AG04449 (cell line): ENCODE data around the gene MAST3.

ENCODE experiments used
- CTCF ChIA-PET: fragments of 350-600 bp; formaldehyde crosslinking; extraction: SDS; loops from one replicate; lab custom pipeline; 2021; ENCODE audit warnings: antibody characterized with exemption; lab: Yijun Ruan, JAX
- POLR2A ChIA-PET: fragments of 400-600, 350-600 bp; formaldehyde crosslinking; extraction: SDS; loops from one replicate; lab custom pipeline; 2020; ENCODE audit warnings: antibody characterized with exemption, inconsistent platforms; lab: Yijun Ruan, JAX
- DNase-seq: peaks from one replicate; pipeline ENCODE4 v3.0.0-alpha.2; 2010; ENCODE audit warnings: low read depth, low spot score
- H3K4me3 ChIP-seq: 2 replicates; pipeline ENCODE4 v1.5.1; 2011; ENCODE audit warnings: low read depth, mild to moderate bottlenecking, control low read depth, low read length
- CTCF ChIP-seq: IDR thresholded peaks from one replicate; pipeline ENCODE4 v1.5.1; 2011; ENCODE audit warnings: mild to moderate bottlenecking, moderate library complexity, low read length, control low read depth, inconsistent platforms; ENCODE audit not compliant: insufficient read depth; ENCODE audit errors: missing control alignments

MAST3 gene

DNA sequence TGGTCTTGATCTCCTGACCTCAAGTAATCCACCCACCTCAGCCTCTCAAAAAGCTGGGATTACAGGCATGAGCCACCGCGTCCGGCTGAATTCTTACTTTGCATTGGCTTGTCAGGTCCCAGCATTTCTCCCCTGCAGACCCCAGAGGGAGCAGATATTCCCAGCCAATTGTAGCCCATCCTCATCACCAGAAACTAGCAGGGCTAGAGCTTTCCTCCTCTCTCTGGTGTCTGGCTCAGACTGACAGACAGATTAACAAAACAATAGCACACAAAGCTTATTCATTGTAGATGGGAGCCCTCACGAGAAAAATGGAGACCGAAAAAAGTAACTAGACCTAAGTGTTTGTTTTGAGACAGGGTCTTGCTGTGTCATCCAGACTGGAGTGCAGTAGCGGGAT, 88.0 kb downstream of the MAST3 start:
- POLR2A ChIA-PET = no interaction called here
- CTCF ChIA-PET = interaction anchor here (0.8 to 3.5 kb wide), 6 partner anchors 17 to 72 kb away, joined by 3 to 17 read pairs (median 5); no protein-coding TSS in a partner anchor
- TF ChIP-seq CTCF = no peak
- no peak overlapping the region for H3K4me3 ChIP-seq
- no peak for DNase-seq

DNA sequence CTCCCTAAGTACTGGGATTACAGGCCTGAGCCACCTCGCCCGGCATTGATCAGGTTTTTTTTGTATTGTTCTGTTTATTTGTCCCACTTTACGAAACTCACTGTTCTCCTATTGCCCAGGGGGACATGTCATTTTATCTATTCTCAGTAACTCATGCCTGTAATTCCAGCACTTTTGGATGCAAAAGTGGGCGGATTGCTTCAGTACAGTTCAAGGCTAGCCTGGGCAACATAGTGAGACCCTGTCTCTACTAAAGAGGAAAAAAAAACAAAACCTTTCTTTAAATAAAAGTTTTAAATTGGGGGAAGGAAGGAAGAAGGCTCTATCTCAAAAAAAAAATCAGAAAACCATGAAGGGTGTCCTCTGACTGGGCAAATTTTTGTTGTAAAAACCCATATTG, 92.7 kb downstream of the MAST3 start:
- no peak for TF ChIP-seq CTCF
- no peak overlapping the region for H3K4me3 ChIP-seq
- DNase-seq = no peak
- ChIA-PET CTCF (interaction anchor here (0.7 to 4.4 kb wide), 3 partner anchors 62 to 135 kb away, joined by 3 to 123 read pairs (median 17); a partner anchor contains a TSS), POLR2A (no interaction called here)

DNA sequence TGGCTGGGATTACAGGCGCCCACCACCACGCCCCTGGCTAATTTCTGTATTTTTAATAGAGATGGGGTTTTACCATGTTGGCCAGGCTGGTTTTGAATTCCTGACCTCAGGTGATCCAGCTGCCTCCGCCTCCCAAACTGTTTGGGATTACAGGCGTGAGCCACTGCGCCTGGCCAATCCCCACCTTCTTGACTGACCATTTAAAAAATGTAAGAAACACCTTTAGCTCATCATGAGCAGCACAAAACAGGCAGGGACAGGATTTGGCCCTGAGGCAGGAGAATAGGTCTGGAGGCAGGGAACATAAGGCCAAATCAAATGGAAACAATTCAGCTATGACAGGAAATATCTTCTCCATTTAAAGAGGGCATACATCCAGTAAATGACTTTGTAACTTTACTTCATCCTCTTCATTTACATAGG, 94.1 kb downstream of the MAST3 start:
- POLR2A ChIA-PET = interaction anchor here (1.1 kb wide), 1 partner anchor 90 kb away, joined by 5 read pairs; the partner anchor contains the start of gene JUND
- CTCF ChIA-PET = interaction anchor here (0.7 to 5.6 kb wide), 29 partner anchors 9 to 220 kb away, joined by 3 to 123 read pairs (median 6); partner anchors contain the start of genes IFI30, LSM4 and RAB3A
- H3K4me3 ChIP-seq = peak overlapping the region; percentile 65

DNA sequence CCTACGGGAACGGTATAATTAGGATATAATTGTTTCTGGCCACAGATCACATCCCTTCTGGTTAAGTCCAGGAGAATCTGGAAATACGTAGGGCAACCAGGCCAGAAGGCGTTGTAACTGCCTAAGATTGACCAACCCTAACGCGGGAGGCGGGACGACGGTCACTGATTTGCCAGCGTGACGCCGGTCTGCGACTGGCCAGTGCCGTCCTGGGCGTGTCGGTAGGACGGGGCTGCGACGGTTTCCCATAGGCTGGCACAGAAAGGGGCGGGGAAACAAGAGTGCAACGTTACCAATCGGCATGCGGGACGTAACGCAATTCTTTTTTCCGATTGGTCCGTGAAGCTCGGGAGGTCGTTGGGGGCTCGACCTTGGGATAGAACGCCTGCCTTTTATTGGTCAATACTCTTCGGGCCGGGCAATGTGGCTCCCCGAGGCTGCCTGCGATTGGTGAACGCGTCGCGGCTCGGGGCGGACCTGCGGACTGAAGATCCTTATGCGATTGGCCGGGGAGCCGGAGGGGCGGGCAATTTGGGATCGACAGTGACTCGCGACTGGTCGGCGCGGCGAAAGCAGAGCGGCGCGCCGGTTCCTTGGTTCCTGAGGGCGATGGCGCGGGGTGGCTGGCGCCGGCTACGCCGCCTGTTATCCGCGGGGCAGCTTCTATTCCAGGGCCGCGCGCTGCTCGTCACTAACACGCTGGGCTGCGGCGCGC, 95.3 kb downstream of the MAST3 start, which contains the start of gene MPV17L2:
TSS of gene MPV17L2 (plus strand) at position 546 of the 715 bp plus-strand sequence. CDS start at position 610, 64 bp downstream.
- POLR2A ChIA-PET = interaction anchor here (0.6 to 1.0 kb wide), 6 partner anchors 28 to 259 kb away, joined by 3 to 7 read pairs (median 3); no protein-coding TSS in a partner anchor
- DNase-seq = peak; percentile 100
- CTCF ChIA-PET = interaction anchor here (0.6 to 5.6 kb wide), 22 partner anchors 9 to 140 kb away, joined by 3 to 123 read pairs (median 7); partner anchors contain the start of genes IFI30 and RAB3A
- TF ChIP-seq CTCF = no peak
- peak within 1 kb of the TSS; percentile 77 for H3K4me3 ChIP-seq

More for the DNA sequence above, 94.1 kb downstream of the MAST3 start:
- no peak for TF ChIP-seq CTCF
- no peak for DNase-seq

DNA sequence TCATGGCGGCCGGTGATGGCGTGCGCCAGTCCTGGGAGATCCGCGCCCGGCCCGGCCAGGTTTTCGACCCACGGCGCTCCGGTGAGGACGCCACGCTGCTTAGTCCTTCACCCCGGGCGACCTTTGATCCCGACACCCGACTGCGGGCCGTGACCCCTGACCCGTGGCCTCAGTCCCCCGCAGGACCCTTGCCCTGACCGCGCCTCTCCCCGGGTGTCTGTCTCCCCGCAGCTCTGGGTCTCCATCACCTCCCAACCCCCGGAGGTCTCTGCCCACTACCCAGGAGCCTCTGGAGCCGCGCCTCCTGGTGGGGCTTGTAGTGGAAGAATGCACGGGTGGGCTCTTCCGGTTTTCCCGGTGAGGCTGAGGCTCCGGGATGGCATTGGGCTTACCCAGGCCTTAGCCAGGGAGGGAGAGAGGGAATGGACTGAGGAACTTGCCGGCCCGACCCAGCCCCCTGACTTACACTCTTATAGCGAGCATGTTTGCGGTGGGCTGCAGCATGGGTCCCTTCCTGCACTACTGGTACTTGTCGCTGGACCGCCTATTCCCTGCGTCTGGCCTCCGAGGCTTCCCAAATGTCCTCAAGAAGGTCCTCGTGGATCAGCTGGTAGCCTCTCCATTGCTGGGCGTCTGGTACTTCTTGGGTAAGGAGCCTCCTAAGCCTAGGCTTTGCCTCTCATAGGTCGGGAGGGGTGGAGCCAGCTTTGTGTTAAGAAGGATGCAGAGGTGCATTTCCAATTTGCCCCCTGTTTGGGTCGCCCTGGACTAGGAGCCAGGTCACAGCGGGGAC, 96.0 kb downstream of the MAST3 start:
- H3K4me3 ChIP-seq = peak overlapping the region; percentile 77
- DNase-seq = no peak
- POLR2A ChIA-PET = interaction anchor here (0.6 to 1.0 kb wide), 4 partner anchors 28 to 87 kb away, joined by 3 to 7 read pairs (median 3); no protein-coding TSS in a partner anchor
- CTCF ChIA-PET = interaction anchor here (0.7 to 5.6 kb wide), 11 partner anchors 9 to 86 kb away, joined by 3 to 123 read pairs (median 9); partner anchors contain the start of genes IFI30 and RAB3A
- TF ChIP-seq CTCF = no peak
